Measurements from ENCODE around the gene ATXN1. TPM values are rescaled to one million over a fixed set of nuclear protein-coding genes. Genes with fewer than 3 reads are reported as not detected.

The ATXN1 gene
- total RNA-seq, 1 donor from 2014 or later: 71.2 TPM

DNA sequence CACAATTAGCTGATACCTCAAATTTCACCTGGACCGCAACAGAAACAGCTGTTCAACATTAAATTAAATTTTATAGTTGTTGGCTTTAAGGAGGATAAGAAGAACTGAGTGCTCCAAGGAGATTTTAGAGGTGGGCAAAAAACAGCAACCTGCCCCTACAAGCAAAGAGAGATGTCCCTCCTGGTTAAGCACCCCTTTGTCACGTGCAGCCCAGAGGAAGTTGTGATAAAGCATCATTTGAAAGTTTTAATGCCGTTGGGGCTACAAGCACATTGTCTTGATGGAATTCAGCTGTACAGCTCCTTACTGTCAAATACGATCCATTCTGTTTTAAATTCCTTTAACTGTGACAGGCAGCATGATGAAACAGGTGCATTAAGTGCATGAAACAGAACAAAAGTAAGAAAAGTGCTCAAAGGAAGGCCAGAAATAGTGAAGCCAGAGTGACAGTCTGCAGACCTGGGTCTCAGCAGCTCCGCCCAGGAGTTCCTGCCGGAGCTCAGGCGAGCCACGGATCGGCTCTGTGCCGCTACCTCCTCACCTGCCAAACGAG lies 327.8 kb downstream of the ATXN1 start:
- Histone ChIP-seq H3K4me1 (peaks cover 29% of the 10 kb centered on the region), H3K27ac (no peak overlapping the region), H3K9me3 (no peaks in the 10 kb centered on the region), H3K36me3 (no peaks in the 10 kb centered on the region), H3K4me3 (no peak overlapping the region), H3K27me3 (no peaks in the 10 kb centered on the region)
- DNase-seq (no peak), ATAC-seq (no peak)
- intact Hi-C loops (cut with DNase I): no loop called here
- TF ChIP-seq, protein P1, sequence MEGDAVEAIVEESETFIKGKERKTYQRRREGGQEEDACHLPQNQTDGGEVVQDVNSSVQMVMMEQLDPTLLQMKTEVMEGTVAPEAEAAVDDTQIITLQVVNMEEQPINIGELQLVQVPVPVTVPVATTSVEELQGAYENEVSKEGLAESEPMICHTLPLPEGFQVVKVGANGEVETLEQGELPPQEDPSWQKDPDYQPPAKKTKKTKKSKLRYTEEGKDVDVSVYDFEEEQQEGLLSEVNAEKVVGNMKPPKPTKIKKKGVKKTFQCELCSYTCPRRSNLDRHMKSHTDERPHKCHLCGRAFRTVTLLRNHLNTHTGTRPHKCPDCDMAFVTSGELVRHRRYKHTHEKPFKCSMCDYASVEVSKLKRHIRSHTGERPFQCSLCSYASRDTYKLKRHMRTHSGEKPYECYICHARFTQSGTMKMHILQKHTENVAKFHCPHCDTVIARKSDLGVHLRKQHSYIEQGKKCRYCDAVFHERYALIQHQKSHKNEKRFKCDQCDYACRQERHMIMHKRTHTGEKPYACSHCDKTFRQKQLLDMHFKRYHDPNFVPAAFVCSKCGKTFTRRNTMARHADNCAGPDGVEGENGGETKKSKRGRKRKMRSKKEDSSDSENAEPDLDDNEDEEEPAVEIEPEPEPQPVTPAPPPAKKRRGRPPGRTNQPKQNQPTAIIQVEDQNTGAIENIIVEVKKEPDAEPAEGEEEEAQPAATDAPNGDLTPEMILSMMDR (IDR thresholded peaks at IDR 0.05): no peak

GRCh38 chr6:16432075-16433032 lies 328.9 kb downstream of the ATXN1 start:
- Histone ChIP-seq H3K9me3 (no peaks in the 10 kb centered on the region), H3K27ac (no peak overlapping the region), H3K27me3 (no peaks in the 10 kb centered on the region), H3K36me3 (no peaks in the 10 kb centered on the region), H3K4me3 (no peak overlapping the region), H3K4me1 (peaks cover 27% of the 10 kb centered on the region)
- ATAC-seq (no peak), DNase-seq (no peak)
- TF ChIP-seq, protein P1 (IDR thresholded peaks at IDR 0.05): no peak
- intact Hi-C loops (cut with DNase I): no loop called here

DNA sequence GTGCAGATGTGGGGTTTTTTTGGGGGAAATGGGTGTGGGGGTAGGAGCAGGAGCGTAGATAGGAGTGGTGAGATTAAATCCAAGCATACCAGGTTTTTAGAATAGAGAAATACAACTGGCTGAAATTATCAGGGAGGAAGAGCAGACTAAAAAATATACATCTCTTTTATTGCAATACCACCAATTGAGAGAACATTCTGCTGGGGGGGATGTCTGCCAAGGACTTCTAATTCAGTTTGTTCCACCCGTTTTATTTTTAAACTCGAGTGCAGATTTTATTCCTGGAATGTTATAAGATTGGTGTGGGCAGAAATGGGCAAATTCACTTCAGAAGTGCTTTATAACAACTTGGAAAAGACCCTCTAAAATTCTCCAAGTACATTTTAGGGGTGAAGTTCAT lies 330.2 kb downstream of the ATXN1 start:
- TF ChIP-seq, protein P1 (IDR thresholded peaks at IDR 0.05): no peak
- H3K4me3 ChIP-seq: no peak overlapping the region
- no peaks in the 10 kb centered on the region for H3K27me3 ChIP-seq
- H3K4me1 ChIP-seq: peaks cover 27% of the 10 kb centered on the region
- no peaks in the 10 kb centered on the region for H3K9me3 ChIP-seq
- H3K36me3 ChIP-seq: no peaks in the 10 kb centered on the region
- ATAC-seq (no peak), DNase-seq (no peak)
- H3K27ac ChIP-seq: no peak overlapping the region
- intact Hi-C loops (cut with DNase I): no loop called here

- intact Hi-C loops (cut with DNase I): no loop called here
- H3K9me3 ChIP-seq: no peaks in the 10 kb centered on the region
- H3K27me3 ChIP-seq: no peaks in the 10 kb centered on the region
- ATAC-seq (no peak), DNase-seq (no peak)
- peaks cover 27% of the 10 kb centered on the region for H3K4me1 ChIP-seq
- TF ChIP-seq, protein P1 (IDR thresholded peaks at IDR 0.05): no peak
- H3K4me3 ChIP-seq: no peak overlapping the region
- no peak overlapping the region for H3K27ac ChIP-seq
- H3K36me3 ChIP-seq: no peaks in the 10 kb centered on the region
Observed at GRCh38 chr6:16430391-16431089, 330.7 kb downstream of the ATXN1 start.

- intact Hi-C loops (cut with DNase I): no loop called here
- no peaks in the 10 kb centered on the region for H3K27me3 ChIP-seq
- H3K36me3 ChIP-seq: no peaks in the 10 kb centered on the region
- TF ChIP-seq, protein P1 (IDR thresholded peaks at IDR 0.05): no peak
- DNase-seq (no peak), ATAC-seq (no peak)
- H3K9me3 ChIP-seq: no peaks in the 10 kb centered on the region
- H3K27ac ChIP-seq: no peak overlapping the region
- H3K4me3 ChIP-seq: no peak overlapping the region
- H3K4me1 ChIP-seq: peaks cover 27% of the 10 kb centered on the region
Observed at GRCh38 chr6:16429669-16430068, 331.6 kb downstream of the ATXN1 start.

All from upper lobe of right lung (tissue), 1 donor.